Dendritic cell treated with granulocyte-macrophage colony-stimulating factor and Interleukin-4, amounts not matched to agents 40 ng/mL and 50 ng/mL, for 4 days (primary cell): ENCODE measurements around the gene BICRAL.

ENCODE experiments used
- H3K27ac Mint-ChIP-seq: one replicate; pipeline ENCODE4 v1.8.0; 2022; ENCODE audit warnings: mild to moderate bottlenecking, mixed read lengths
- H3K27me3 Mint-ChIP-seq: one replicate; pipeline ENCODE4 v1.8.0; 2022; ENCODE audit warnings: mild to moderate bottlenecking, mixed read lengths
- H3K36me3 Mint-ChIP-seq: one replicate; pipeline ENCODE4 v1.8.0; 2022; ENCODE audit warnings: low read depth, mixed read lengths
- H3K4me1 Mint-ChIP-seq: one replicate; pipeline ENCODE4 v1.8.0; 2022; ENCODE audit warnings: low read depth, mixed read lengths
- H3K4me3 Mint-ChIP-seq: one replicate; pipeline ENCODE4 v1.8.0; 2022; ENCODE audit warnings: mild to moderate bottlenecking, moderate library complexity, mixed read lengths
- H3K9me3 Mint-ChIP-seq: one replicate; pipeline ENCODE4 v1.8.0; 2022; ENCODE audit warnings: mixed read lengths
- intact Hi-C: fragments of 100-400 bp; cut with micrococcal nuclease; formaldehyde crosslinking; loops from one replicate; pipeline ENCODE4 v1.15.0; 2022

BICRAL gene

DNA sequence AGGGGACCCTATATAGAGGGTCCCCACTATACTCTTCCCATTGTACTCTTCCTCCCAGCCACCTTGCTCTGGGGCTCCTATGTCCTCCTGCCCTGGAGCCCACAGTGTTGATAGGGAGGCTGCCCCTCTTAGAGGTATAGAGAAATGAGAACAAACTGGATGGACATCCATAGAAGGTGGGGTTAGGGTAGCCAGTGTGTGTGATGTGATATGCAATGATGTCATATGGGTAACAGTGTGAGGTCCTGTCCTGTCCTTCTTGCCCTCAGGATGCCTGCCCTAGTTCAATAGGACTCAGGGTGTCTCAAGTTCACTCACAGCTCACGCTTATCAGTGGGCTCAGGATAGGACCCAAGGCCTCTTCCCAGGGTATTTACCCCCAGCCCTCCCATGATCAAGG lies 134.4 kb downstream of the BICRAL start:
- intact Hi-C loops = no loop called here
- peaks cover 3% of the 10 kb centered on the region for H3K4me1 Mint-ChIP-seq
- no peak overlapping the region for H3K27ac Mint-ChIP-seq
- H3K4me3 Mint-ChIP-seq = no peak overlapping the region
- H3K36me3 Mint-ChIP-seq = no peaks in the 10 kb centered on the region
- no peaks in the 10 kb centered on the region for H3K9me3 Mint-ChIP-seq
- H3K27me3 Mint-ChIP-seq = peaks cover 17% of the 10 kb centered on the region
